Natural killer cell (primary cell): ENCODE measurements around the gene C19orf38. TPM values are rescaled to one million over a fixed set of nuclear protein-coding genes. Genes with fewer than 3 reads are reported as not detected.

Experiments used
- ATAC-seq, 3 donors: fragments of 150-1000 bp in 2 of 3; fragments of 200-7000 bp in 1 of 3; cut with Tn5 transposase; 1 replicate in 1 of 3; 2 replicates in 2 of 3; pipeline ENCODE4 v1.10.0; 2021; ENCODE audit warnings: mild to moderate bottlenecking in 2 of 3, moderate library complexity in 2 of 3
- DNase-seq, 2 donors: peaks; one replicate each; pipeline versions ENCODE4 v3.0.0 to v3.0.0-alpha.2; 2013 to 2021; ENCODE audit warnings: mixed read lengths in 1 of 2
- H3K27ac ChIP-seq: one replicate; pipeline ENCODE4 v1.5.1; 2013; ENCODE audit warnings: mild to moderate bottlenecking, low read length
- H3K27me3 ChIP-seq: one replicate; pipeline ENCODE4 v1.6.1; 2013; ENCODE audit warnings: low read length; ENCODE audit not compliant: control insufficient read depth, insufficient read depth
- H3K36me3 ChIP-seq: one replicate; pipeline ENCODE4 v1.6.1; 2013; ENCODE audit warnings: low read length; ENCODE audit not compliant: control insufficient read depth, insufficient read depth
- H3K4me1 ChIP-seq: one replicate; pipeline ENCODE4 v1.6.1; 2013; ENCODE audit warnings: low read length; ENCODE audit not compliant: control insufficient read depth, insufficient read depth
- H3K4me3 ChIP-seq: one replicate; pipeline ENCODE4 v1.5.1; 2013; ENCODE audit warnings: low read length
- H3K9me3 ChIP-seq: one replicate; pipeline ENCODE4 v1.6.1; 2013; ENCODE audit warnings: low read length; ENCODE audit not compliant: control insufficient read depth, insufficient read depth
- H3K27ac Mint-ChIP-seq, 2 donors: one replicate each; pipeline ENCODE4 v1.8.0; 2022; ENCODE audit warnings: mild to moderate bottlenecking in 2 of 2, mixed read lengths in 2 of 2, moderate library complexity in 1 of 2
- H3K27me3 Mint-ChIP-seq, 2 donors: one replicate each; pipeline ENCODE4 v1.8.0; 2022; ENCODE audit warnings: low read depth in 2 of 2, mixed read lengths in 2 of 2
- H3K36me3 Mint-ChIP-seq: one replicate; pipeline ENCODE4 v1.8.0; 2022; ENCODE audit warnings: mixed read lengths
- H3K4me1 Mint-ChIP-seq, 2 donors: one replicate each; pipeline ENCODE4 v1.8.0; 2022; ENCODE audit warnings: mixed read lengths in 2 of 2
- H3K4me3 Mint-ChIP-seq: one replicate; pipeline ENCODE4 v1.8.0; 2022; ENCODE audit warnings: mild to moderate bottlenecking, moderate library complexity, mixed read lengths
- H3K9me3 Mint-ChIP-seq, 2 donors: one replicate each; pipeline ENCODE4 v1.8.0; 2022; ENCODE audit warnings: mixed read lengths in 2 of 2
- WGBS: methylation state at CpG from one replicate; pipeline ENCODE4 v1.1.7; 2013; ENCODE audit warnings: missing lambda C conversion rate; ENCODE audit not compliant: insufficient coverage; 5-methylcytosine and 5-hydroxymethylcytosine counted together
- intact Hi-C: fragments of 100-400 bp; cut with micrococcal nuclease; formaldehyde crosslinking; loops from one replicate; pipeline ENCODE4 v1.14.2; 2022
- total RNA-seq, 4 donors: library from RNA; stranded (reverse); fragments of 120-200 nt in 1 of 4; gene quantifications; one replicate each; pipeline versions ENCODE4 v1.2.3 to v1.2.4, GENCODE V29; 2013 to 2022
- TF ChIP-seq, protein P1 (sequence below): fragments of 200-600 bp; IDR thresholded peaks from one replicate; pipeline ENCODE4 v1.8.0; 2022; ENCODE audit warnings: antibody characterized with exemption

C19orf38 gene
- total RNA-seq, 3 donors from 2014 or later (not counting 1 experiment from before 2014, with no cell fraction given), result 2.9 to 9.9 (median 6.2) TPM

DNA sequence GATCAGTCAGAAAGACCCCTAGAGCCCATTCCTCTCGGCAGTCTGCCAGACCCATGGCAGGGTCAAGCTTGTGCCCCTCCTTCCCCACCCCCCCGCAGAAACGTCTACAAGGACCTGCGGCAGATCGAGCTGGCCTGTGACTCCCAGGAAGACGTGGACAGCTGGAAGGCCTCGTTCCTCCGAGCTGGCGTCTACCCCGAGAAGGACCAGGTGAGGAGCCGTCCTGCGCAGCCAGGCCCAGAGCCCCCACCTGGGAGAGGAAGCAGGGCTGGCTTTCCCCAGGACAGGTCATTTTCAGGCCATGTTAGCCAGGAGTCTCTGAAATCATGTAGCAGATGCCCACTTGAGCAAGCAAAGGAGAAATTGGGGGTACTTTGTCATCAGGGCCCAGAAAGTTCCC, 24.5 kb upstream of the C19orf38 start:
- DNase-seq (no peak), ATAC-seq (no peak)
- Histone ChIP-seq H3K9me3 (no peaks in the 10 kb centered on the region), H3K27me3 (no peaks in the 10 kb centered on the region), H3K27ac (no peak overlapping the region), H3K4me3 (no peak overlapping the region), H3K36me3 (peaks cover 64% of the 10 kb centered on the region), H3K4me1 (peaks cover 22% of the 10 kb centered on the region)
- peaks cover 9 to 22% of the 10 kb centered on the region in 2 donors for H3K4me1 Mint-ChIP-seq
- WGBS, result 98% methylated on average over 12 of the region's 12 CpGs
- H3K9me3 Mint-ChIP-seq, result no peaks in the 10 kb centered on the region
- no peaks in the 10 kb centered on the region for H3K27me3 Mint-ChIP-seq
- H3K36me3 Mint-ChIP-seq, result no peaks in the 10 kb centered on the region
- H3K27ac Mint-ChIP-seq, result peak overlapping the region in 1 of 2 donors; percentile 45
- intact Hi-C loops, result no loop called here
- H3K4me3 Mint-ChIP-seq, result no peak overlapping the region
- TF ChIP-seq, protein P1, sequence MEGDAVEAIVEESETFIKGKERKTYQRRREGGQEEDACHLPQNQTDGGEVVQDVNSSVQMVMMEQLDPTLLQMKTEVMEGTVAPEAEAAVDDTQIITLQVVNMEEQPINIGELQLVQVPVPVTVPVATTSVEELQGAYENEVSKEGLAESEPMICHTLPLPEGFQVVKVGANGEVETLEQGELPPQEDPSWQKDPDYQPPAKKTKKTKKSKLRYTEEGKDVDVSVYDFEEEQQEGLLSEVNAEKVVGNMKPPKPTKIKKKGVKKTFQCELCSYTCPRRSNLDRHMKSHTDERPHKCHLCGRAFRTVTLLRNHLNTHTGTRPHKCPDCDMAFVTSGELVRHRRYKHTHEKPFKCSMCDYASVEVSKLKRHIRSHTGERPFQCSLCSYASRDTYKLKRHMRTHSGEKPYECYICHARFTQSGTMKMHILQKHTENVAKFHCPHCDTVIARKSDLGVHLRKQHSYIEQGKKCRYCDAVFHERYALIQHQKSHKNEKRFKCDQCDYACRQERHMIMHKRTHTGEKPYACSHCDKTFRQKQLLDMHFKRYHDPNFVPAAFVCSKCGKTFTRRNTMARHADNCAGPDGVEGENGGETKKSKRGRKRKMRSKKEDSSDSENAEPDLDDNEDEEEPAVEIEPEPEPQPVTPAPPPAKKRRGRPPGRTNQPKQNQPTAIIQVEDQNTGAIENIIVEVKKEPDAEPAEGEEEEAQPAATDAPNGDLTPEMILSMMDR, result no peak

DNA sequence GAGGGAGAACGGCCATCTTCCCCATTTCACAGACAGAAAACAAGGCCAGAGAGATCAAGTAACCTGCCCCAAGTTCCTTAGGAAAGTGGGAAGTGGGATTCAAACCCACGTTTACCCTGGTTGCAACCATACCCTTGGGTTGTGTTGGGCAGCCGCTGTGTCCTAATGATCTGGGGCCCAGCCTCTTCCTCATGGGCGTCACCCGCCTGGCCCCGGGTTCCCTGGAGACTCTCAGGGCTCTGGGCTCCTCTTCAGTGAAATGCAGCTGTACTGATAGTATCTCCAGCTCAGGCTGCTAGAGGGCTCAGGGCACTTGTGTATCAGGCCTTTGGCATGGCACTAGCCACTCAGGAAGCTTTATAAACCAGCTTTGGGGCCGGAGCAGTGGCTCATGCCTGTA, 22.0 kb upstream of the C19orf38 start:
- H3K4me3 ChIP-seq, result no peak overlapping the region
- no peak for DNase-seq
- TF ChIP-seq, protein P1, result no peak
- peaks cover 60% of the 10 kb centered on the region for H3K36me3 ChIP-seq
- H3K9me3 ChIP-seq, result no peaks in the 10 kb centered on the region
- 93% methylated on average over 7 of the region's 7 CpGs for WGBS
- H3K4me1 ChIP-seq, result peaks cover 10% of the 10 kb centered on the region
- H3K36me3 Mint-ChIP-seq, result no peaks in the 10 kb centered on the region
- H3K4me3 Mint-ChIP-seq, result no peak overlapping the region
- ATAC-seq, result no peak
- intact Hi-C loops, result no loop called here
- no peaks in the 10 kb centered on the region for H3K9me3 Mint-ChIP-seq
- H3K27me3 ChIP-seq, result no peaks in the 10 kb centered on the region
- H3K27me3 Mint-ChIP-seq, result no peaks in the 10 kb centered on the region
- H3K27ac ChIP-seq, result no peak overlapping the region
- no peak overlapping the region for H3K27ac Mint-ChIP-seq
- H3K4me1 Mint-ChIP-seq, result peaks cover 0 to 1% of the 10 kb centered on the region in 2 donors

DNA sequence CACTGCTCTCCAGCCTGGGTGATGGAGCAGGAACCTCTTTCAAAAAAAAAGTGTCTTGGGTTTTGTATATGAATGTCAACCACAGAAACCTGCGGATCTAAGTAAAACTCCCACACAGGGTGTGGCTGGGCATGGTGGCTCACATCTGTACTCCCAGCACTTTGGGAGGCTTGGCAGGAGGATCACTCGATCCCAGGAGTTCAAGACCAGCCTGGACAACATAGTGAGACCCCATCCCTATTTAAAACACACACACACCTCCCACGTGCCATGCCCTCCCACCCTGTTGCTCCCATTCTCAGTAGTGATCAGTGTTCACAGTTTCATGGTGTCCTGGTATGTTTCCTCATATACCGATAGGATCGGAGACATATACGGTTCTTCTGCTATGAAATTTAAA, 21.4 kb upstream of the C19orf38 start:
- intact Hi-C loops, result no loop called here
- WGBS, result 95% methylated on average over 6 of the region's 6 CpGs
- H3K27ac Mint-ChIP-seq, result no peak overlapping the region
- H3K27me3 ChIP-seq, result no peaks in the 10 kb centered on the region
- no peak for ATAC-seq
- H3K4me1 ChIP-seq, result peaks cover 5% of the 10 kb centered on the region
- no peak for DNase-seq
- no peak overlapping the region for H3K4me3 Mint-ChIP-seq
- no peak overlapping the region for H3K27ac ChIP-seq
- H3K9me3 Mint-ChIP-seq, result no peaks in the 10 kb centered on the region
- H3K4me3 ChIP-seq, result no peak overlapping the region
- H3K4me1 Mint-ChIP-seq, result no peaks in the 10 kb centered on the region
- TF ChIP-seq, protein P1, result no peak
- no peaks in the 10 kb centered on the region for H3K27me3 Mint-ChIP-seq
- H3K36me3 ChIP-seq, result peaks cover 60% of the 10 kb centered on the region
- H3K9me3 ChIP-seq, result no peaks in the 10 kb centered on the region
- H3K36me3 Mint-ChIP-seq, result no peaks in the 10 kb centered on the region
